Posterior cingulate gyrus (tissue), 11 donors: Measurements from ENCODE around the gene HLA-G.
A peak's percentile ranks its signal among the peaks of the same experiment; 100 is the strongest.

Experiments
- DNase-seq, 10 donors: peaks; one replicate each; pipeline versions ENCODE4 v3.0.0 to v3.0.0-alpha.2; 2020 to 2021; ENCODE audit warnings: mixed read lengths in 3 of 10
- intact Hi-C: fragments of 100-400 bp; cut with DNase I; formaldehyde crosslinking; loops from one replicate; pipeline ENCODE4 v1.15.1; 2023

Gene HLA-G

DNA sequence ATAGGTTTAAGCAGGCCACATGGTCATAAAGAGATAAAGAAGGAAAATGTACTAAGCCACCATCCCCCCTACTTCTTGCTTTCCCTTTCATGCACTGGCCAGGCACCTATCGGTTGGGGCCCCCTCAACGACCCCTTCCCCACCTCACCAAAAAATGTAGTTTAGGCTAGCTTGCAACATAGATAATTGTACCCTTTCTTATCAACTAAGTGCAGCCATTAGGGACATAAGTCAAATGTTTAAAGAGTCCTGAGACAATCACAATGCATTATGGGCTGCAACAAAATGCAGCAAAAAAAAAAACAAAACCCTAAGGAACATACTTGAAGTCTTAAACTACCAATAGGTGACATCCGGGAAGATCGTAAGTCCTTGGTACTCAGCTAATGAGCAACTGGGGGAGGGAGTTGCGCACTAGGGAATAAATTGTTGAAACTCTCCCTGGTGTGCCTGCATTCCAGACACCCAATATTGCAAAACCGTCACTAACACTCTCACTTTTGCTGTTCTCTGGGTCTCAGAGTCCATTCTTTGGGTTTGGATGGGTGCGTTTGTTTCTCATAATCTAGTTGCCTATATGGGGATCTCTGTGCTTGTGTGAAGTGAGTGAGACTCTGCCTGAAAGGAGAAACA lies 12.4 kb upstream of the HLA-G start:
- intact Hi-C loops: no loop called here
- no peak for DNase-seq

- DNase-seq: no peak
- intact Hi-C loops: no loop called here
Observed at GRCh38 chr6:29816030-29816429, 11.6 kb upstream of the HLA-G start.

DNA sequence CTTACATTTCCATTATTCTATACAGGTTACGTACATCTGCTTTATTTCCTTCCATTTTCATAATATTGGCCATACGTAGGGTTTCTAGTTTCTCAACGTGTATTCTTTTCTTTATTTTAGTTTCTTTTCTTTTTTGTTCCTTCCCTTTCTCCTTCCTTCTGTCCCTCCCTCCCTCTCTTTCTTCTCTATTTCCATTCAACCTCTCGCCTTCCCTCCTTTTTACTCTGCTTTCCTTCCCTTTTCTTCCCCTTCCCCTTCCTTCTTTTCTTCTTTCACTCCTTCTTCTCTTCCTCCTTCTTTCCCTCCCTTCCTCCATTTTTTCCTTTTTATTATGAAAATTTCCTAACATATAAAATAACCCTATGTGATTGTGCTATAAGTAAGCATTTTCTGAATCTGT lies 8.7 kb upstream of the HLA-G start:
- DNase-seq: no peak
- intact Hi-C loops: no loop called here

DNA sequence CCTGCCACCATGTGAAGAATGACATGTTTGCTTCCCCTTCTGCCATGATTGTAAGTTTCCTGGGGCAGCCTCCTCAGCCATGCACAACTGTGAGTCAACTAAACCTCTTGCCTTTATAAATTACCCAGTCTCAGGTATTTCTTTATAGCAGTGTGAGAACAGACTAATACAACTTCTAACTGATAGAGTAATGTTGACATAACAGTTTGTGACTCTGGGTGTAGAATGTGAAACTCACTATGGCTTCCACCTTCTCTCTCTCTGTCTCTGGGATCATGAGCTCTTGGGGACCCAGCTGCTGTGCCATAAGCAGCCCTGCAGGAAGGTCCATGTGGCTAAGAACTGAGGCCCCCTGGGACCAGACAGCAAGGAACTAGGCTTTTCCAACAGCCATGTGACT lies 3.5 kb upstream of the HLA-G start:
- intact Hi-C loops: no loop called here

DNA sequence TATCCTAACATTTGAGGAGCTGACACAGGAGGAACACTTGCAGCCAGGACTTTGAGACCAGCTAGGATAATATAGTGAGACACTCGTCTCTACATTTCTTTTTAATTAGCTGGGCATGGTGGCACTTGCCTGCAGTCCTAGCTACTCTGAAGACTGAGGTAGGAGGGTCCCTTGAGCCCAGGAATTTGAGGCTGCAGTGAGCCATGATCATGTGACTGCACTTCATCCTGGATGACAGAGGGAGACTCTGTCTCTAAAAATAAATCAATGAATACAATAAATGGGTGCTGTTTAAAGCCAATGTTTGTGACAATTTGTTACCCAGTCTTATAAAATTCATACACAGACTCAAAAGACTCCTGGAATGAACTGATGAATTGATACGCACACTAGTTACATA lies 1.8 kb upstream of the HLA-G start:
- no peak for DNase-seq
- intact Hi-C loops: no loop called here

More for the DNA sequence above, 3.5 kb upstream of the HLA-G start:
- DNase-seq: no peak

GRCh38 chr6:29826271-29826670 lies 1.4 kb upstream of the HLA-G start:
- intact Hi-C loops: no loop called here
- no peak for DNase-seq

DNA sequence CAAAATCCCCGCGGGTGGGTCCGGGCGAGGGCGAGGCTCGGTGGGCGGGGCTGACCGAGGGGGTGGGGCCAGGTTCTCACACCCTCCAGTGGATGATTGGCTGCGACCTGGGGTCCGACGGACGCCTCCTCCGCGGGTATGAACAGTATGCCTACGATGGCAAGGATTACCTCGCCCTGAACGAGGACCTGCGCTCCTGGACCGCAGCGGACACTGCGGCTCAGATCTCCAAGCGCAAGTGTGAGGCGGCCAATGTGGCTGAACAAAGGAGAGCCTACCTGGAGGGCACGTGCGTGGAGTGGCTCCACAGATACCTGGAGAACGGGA lies 809 bp downstream of the HLA-G start:
- intact Hi-C loops: no loop called here
- DNase-seq: peak in 1 of 10 donors; percentile 76

DNA sequence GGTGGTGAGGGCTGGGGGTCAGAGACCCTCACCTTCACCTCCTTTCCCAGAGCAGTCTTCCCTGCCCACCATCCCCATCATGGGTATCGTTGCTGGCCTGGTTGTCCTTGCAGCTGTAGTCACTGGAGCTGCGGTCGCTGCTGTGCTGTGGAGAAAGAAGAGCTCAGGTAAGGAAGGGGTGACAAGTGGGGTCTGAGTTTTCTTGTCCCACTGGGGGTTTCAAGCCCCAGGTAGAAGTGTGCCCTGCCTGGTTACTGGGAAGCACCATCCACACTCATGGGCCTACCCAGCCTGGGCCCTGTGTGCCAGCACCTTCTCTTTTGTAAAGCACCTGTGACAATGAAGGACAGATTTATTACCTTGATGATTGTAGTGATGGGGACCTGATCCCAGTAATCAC lies 2.1 kb downstream of the HLA-G start:
- intact Hi-C loops: no loop called here
- DNase-seq: no peak

- DNase-seq: no peak
- intact Hi-C loops: no loop called here
Observed at GRCh38 chr6:29830409-29830808, 2.8 kb downstream of the HLA-G start.

GRCh38 chr6:29831776-29832175 lies 4.2 kb downstream of the HLA-G start:
- intact Hi-C loops: no loop called here
- DNase-seq: no peak

DNA sequence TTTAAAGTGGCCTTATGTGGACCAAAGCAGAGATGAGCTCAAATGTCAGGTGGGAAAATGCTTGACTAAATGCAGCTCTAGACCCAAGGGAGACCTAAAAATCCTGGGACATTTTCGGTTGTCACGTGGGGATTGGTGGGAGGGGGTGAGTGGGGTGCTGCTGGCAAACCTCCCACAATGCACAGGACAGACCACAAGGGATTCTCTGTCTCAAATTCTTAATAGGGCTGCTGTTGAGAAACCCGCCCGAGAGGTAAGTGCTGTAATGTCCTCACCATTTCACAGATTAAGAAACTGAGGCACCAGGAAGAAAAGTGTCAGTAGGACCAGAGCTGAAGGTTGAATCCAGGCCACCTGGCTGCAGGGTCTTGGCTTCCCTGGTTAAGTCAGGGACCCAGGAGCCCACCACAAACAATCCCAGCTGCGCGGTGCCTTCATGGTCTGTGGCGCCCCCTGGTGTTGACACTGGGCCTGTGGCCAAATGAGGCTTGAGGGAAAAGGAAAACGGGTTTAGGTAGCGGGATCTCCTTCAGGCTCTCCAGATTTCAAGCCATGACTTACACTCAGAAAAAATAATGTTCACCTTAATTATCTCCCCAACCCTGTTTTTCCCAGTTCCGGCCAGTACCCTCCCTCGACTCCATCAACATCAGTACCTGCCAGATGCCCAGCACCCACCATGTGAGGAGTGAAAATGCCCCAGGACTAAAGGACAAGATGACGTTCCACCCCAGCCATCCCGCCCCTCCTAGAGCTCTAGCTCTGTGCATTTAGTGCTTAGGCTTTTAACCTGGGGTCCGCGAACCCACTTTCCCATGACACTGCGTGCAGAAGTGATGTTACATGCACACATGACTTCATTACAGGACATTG lies 7.2 kb downstream of the HLA-G start:
- DNase-seq: peak in 3 of 10 donors; percentile 44 to 73 (median 51)

GRCh38 chr6:29839917-29840316 lies 12.3 kb downstream of the HLA-G start:
- intact Hi-C loops: loop anchor here (10.0 kb wide), 1 partner anchor 335 kb away; no protein-coding TSS in a partner anchor
- no peak for DNase-seq

More for the DNA sequence above, 7.2 kb downstream of the HLA-G start:
- intact Hi-C loops: loop anchor here (1.0 to 2.0 kb wide), 2 partner anchors 96 to 130 kb away; no protein-coding TSS in a partner anchor

DNA sequence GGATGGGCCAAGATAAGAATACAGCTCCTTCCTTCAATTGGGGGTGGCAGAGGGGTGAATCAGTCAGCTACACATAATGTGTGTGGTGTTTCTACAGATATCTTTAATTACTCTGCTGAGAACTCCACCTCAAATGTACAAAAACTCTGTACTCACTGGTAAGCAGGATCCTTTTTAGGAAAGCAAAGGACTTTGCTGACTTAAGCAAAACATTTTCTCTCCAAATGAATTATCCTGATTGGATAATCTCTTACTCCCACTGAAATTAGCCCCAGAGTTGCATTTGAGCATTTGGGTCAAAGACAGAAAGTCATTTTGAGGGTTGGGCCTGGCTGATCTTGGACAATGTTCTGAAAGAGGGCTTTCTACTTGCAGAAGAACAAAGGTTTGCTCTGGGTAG lies 13.4 kb downstream of the HLA-G start:
- no peak for DNase-seq
- intact Hi-C loops: loop anchor here (10.0 kb wide), 1 partner anchor 334 kb away; no protein-coding TSS in a partner anchor

GRCh38 chr6:29845405-29846006 lies 17.9 kb downstream of the HLA-G start:
- intact Hi-C loops: loop anchor here (10.0 kb wide), 1 partner anchor 329 kb away; no protein-coding TSS in a partner anchor
- DNase-seq: no peak

DNA sequence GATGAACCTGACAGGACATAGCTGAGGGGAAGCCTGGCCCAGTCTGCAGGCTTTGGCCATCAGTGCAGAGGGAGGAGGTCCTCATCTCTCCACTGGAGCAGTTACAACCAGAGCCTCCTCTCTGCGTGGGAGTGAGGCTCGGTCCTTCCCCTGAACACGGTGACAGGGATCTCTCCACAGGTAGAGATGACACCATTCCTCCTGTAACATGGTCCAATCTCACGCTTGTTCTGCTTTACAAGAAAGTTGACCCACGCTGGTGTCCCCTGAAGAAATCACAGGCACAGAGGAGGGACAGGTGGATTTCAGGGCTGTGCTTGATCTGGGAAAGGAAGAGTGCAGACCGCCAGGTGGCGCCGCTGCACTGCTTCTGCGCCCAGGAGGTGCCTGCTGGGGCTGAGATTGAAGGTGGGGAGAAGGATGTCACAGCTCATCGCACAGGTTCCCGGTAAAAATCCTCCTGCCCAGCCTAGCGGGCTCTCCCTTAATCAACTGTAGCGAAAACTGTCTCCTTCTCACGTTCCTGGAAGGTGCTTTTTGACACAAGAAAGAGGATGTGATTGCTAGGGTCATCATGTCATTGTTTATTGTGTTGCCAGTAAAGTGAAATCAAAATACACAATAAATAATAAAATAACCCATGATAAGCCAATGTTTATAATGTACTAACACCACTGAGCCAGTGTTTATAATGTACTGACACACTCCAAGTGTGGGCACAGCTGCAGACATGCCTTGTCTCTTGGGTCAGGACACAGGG lies 20.4 kb downstream of the HLA-G start:
- peak; percentile 47 to 97 (median 82) for DNase-seq
- intact Hi-C loops: loop anchor here (1.0 to 10.0 kb wide), 2 partner anchors 165 to 327 kb away; no protein-coding TSS in a partner anchor

DNA sequence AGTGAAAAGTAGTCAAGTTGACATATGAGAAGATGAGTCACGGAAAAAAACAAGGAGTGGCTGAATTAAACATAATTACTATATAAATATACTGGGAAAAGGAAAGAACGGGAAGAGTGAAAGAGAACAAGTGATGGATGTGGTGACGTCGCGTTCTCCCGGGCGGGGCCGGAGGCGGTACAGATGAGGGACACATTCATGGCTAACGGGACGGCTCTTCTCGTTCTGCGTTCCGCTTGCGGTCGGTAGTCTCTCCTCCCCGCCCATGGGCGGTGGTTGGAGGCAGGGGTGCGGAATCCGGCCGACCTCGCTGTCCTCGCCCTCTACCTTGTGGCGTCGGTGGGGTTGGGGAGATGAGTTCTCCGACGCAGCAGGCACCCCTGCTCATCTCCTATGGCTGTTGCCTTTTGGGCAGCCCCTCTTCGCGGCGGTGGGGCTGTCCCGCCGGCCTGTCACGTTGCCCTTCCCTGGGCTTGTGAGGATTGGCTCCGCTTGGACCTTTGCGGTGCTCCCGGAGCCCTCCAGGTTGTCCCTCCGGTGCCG lies 22.5 kb downstream of the HLA-G start:
- intact Hi-C loops: no loop called here

DNA sequence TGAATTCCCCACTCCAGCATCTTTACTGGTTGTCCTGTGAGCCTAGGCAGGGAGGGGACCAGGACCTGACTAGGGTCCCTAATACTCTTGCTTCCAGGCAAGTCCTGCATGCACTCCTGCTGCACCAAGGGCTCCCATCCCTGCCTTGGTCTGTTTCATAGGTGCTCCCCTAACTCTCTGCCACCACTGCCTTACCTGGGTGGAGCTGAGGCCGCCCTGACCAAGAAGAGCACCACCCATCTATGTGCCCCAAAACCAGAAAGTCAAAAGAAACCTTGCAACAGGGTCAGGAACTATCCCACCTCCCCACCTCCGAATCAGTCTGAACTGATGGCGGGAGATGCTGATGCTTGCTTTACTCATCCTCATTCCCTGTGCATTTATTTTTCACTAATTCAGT lies 23.6 kb downstream of the HLA-G start:
- intact Hi-C loops: no loop called here
- DNase-seq: peak in 1 of 10 donors; percentile 51

More for the DNA sequence above, 22.5 kb downstream of the HLA-G start:
- DNase-seq: peak in 1 of 10 donors; percentile 72

DNA sequence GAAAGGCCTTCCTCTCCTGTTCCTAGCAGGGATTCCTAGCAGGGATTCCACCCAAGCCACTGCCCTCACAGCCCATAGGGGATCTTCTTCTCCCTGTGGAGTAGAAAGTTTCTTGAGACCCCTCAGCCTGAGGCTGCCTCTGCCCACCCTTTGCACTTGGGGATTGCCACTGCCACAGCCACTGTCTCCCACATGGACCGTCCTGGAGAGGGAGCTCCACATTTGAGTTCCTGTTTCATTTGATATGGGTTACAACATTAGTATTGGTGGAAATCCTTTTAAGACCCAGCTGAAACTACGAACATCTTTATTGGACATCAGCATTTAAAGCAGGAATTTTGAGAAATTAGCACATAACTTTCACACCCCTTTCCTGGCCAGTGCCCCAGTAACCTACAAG lies 25.6 kb downstream of the HLA-G start:
- intact Hi-C loops: no loop called here
- DNase-seq: peak in 1 of 10 donors; percentile 26

DNA sequence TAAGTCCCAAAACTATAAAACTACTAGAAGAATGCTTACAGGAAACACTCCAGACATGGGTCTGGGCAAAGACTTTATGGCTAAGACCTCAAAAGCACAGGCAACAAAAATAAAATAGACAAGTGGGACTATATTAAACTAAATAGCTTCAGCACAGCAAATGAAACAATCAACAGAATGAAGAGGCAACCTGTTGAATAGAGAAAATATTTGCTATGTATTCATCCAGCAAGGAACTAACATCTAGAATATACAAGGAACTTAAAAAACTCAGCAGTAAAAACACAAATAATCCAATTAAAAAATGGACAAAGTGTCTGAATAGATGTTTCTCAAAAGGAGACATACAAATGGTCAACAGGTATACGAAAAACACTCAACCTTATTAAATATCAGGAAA lies 30.4 kb downstream of the HLA-G start:
- intact Hi-C loops: no loop called here
- DNase-seq: no peak
